Measurements from ENCODE around the gene LNX2. TPM values are rescaled to one million over a fixed set of nuclear protein-coding genes. Genes with fewer than 3 reads are reported as not detected.

The LNX2 gene
- total RNA-seq, 4 donors from 2014 or later, result 10.2 to 14.1 (median 12.8) TPM

GRCh38 chr13:27601208-27601607 is 19.1 kb downstream of the LNX2 start:
- peaks cover 13 to 43% (median 30%) of the 10 kb centered on the region in 4 donors for H3K4me1 ChIP-seq
- intact Hi-C loops (cut with DNase I), result no loop called here
- H3K27ac ChIP-seq (replicated peaks in 1 of 4), result no peak overlapping the region
- DNase-seq (ENCODE audit: extremely low spot score), result no peak
- whole genome bisulfite sequencing, result 86% methylated on average over 2 of the region's 2 CpGs
- no peak for TF ChIP-seq POLR2A (IDR thresholded peaks at IDR 0.05; ENCODE audit: low read depth)
- TF ChIP-seq CTCF (IDR thresholded peaks at IDR 0.05), result no peak
- no peak for TF ChIP-seq EP300 (IDR thresholded peaks at IDR 0.05)
- TF ChIP-seq POLR2AphosphoS5 (IDR thresholded peaks at IDR 0.05), result no peak
- no peaks in the 10 kb centered on the region for H3K36me3 ChIP-seq
- H3K9me3 ChIP-seq, result no peaks in the 10 kb centered on the region
- H3K4me3 ChIP-seq, result no peak overlapping the region
- no peaks in the 10 kb centered on the region for H3K27me3 ChIP-seq

GRCh38 chr13:27600711-27601110 is 19.6 kb downstream of the LNX2 start:
- Histone ChIP-seq H3K27me3 (no peaks in the 10 kb centered on the region), H3K4me3 (no peak overlapping the region), H3K27ac (replicated peaks in 1 of 4) (no peak overlapping the region), H3K9me3 (no peaks in the 10 kb centered on the region), H3K4me1 (peaks cover 13 to 44% (median 28%) of the 10 kb centered on the region in 4 donors), H3K36me3 (no peaks in the 10 kb centered on the region)
- WGBS, result 96% methylated on average over 1 of the region's 1 CpG
- intact Hi-C loops (cut with DNase I), result no loop called here
- TF ChIP-seq POLR2A (IDR thresholded peaks at IDR 0.05; ENCODE audit: low read depth) (no peak), CTCF (IDR thresholded peaks at IDR 0.05) (no peak), POLR2AphosphoS5 (IDR thresholded peaks at IDR 0.05) (no peak), EP300 (IDR thresholded peaks at IDR 0.05) (no peak)
- no peak for DNase-seq (ENCODE audit: extremely low spot score)

- Histone ChIP-seq H3K9me3 (no peaks in the 10 kb centered on the region), H3K27ac (replicated peaks in 1 of 4) (no peak overlapping the region), H3K4me3 (no peak overlapping the region), H3K27me3 (no peaks in the 10 kb centered on the region), H3K4me1 (peaks cover 13 to 43% (median 26%) of the 10 kb centered on the region in 4 donors), H3K36me3 (no peaks in the 10 kb centered on the region)
- no peak for TF ChIP-seq EP300 (IDR thresholded peaks at IDR 0.05)
- TF ChIP-seq CTCF (IDR thresholded peaks at IDR 0.05), result no peak
- TF ChIP-seq POLR2AphosphoS5 (IDR thresholded peaks at IDR 0.05), result no peak
- no peak for TF ChIP-seq POLR2A (IDR thresholded peaks at IDR 0.05; ENCODE audit: low read depth)
- intact Hi-C loops (cut with DNase I), result no loop called here
- WGBS, result 65% methylated on average over 5 of the region's 5 CpGs
- no peak for DNase-seq (ENCODE audit: extremely low spot score)
These were observed 20.3 kb downstream of the LNX2 start for GRCh38 chr13:27599845-27600553.

GRCh38 chr13:27599096-27599495 is 21.2 kb downstream of the LNX2 start:
- H3K9me3 ChIP-seq, result no peaks in the 10 kb centered on the region
- H3K4me3 ChIP-seq, result no peak overlapping the region
- H3K27ac ChIP-seq (replicated peaks in 1 of 4), result no peak overlapping the region
- intact Hi-C loops (cut with DNase I), result no loop called here
- H3K4me1 ChIP-seq, result peaks cover 13 to 45% (median 29%) of the 10 kb centered on the region in 4 donors
- no peaks in the 10 kb centered on the region for H3K36me3 ChIP-seq
- TF ChIP-seq POLR2A (IDR thresholded peaks at IDR 0.05; ENCODE audit: low read depth) (no peak), CTCF (IDR thresholded peaks at IDR 0.05) (no peak), EP300 (IDR thresholded peaks at IDR 0.05) (no peak), POLR2AphosphoS5 (IDR thresholded peaks at IDR 0.05) (no peak)
- no peaks in the 10 kb centered on the region for H3K27me3 ChIP-seq
- no peak for DNase-seq (ENCODE audit: extremely low spot score)
